ENCODE results near the gene CCDC102A.
A peak's percentile ranks its signal among the peaks of the same experiment; 100 is the strongest.

The CCDC102A gene

DNA sequence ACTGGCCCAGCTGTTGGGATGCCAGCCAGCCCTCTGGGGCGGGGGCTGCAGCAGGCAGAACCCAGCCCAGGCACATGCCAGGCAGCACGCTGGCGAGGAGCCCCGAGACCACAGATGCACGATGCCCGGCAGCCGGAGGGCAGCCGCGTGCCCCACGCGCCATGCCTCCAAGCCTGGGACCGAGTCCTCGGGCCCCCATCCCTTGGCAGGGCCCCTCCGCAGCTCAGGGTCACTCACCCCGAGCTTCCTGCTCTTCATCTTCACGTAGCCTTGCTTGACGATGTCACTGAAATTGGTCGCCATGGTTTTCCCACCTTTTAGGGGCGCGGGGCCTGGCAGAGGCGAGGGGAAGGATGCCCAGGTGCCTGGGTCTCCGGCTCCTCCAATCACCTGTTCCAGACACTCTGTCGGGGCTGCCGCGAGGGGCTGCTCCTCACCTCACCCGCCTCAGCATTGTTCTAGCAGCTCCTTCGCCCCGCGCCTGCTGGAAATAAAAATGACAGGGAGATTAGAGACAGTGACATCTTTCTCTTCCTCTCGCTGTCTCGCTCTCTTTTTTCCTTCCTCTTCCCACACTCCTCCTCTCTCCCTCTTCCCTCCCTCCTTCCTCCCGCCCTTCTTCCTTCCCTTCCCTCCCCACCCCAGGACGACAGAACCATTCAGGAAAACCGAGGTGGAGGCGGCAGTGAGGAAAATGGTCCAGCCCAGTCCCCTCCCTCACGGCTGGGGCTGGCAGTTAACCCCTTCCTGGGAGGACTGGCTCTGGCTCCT is 57.0 kb downstream of the CCDC102A start:
- H3K4me1 ChIP-seq (ENCODE audit: control insufficient read depth, insufficient read depth, low read length, poor library complexity, severe bottlenecking), result peaks cover 10% of the 10 kb centered on the region
- H3K4me3 ChIP-seq (ENCODE audit: insufficient read depth, low read depth, low read length, poor library complexity, severe bottlenecking), result no peak overlapping the region
- no peak overlapping the region for H3K27ac ChIP-seq (ENCODE audit: insufficient read depth, low read length, poor library complexity, severe bottlenecking)
- no peaks in the 10 kb centered on the region for H3K9me3 ChIP-seq (ENCODE audit: control insufficient read depth, low read length)
- no peaks in the 10 kb centered on the region for H3K27me3 ChIP-seq (replicated peaks; ENCODE audit: control insufficient read depth, insufficient read depth, low read length, poor library complexity, severe bottlenecking)
- no peaks in the 10 kb centered on the region for H3K36me3 ChIP-seq (ENCODE audit: control insufficient read depth, insufficient read depth, low read length)
- no peak for DNase-seq

DNA sequence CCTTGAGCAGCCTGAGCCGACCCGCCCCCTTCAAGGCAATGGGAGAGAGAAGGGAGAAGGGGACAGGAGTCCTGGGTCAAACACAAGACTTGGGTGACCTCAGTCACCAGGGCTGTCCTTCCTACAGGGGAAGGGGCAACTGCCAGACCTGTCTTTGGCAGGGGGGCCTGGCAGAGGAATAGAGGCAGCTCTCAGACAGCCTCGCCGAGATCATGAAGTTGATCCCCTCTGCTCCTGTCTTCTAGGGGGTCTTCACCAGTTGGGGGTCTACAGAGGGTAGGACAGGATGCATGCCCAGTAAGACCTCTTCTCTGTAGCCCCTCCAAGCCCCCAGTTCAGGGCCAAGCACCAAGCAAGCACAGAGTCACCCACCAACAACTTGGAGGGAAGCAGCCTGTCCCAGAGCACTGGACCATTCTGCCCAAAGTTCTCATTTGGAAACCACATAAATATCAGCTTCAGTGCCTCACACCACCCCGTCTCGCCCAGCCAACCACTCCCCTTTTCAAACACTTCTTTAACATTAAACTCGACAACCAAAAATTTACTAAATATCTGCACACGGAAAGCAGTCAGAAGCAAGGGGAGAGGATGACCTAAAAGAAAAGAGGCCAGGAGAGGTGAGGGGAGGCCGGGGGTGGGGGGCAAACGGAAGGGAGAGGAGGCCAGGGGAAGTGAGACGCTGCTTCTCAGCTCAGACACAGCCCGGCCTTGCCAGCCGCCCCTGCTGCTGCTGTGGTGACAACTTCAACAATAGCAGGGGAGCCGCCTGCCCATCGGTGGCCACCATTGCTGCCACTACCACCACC is 57.8 kb downstream of the CCDC102A start:
- Histone ChIP-seq H3K27me3 (replicated peaks; ENCODE audit: control insufficient read depth, insufficient read depth, low read length, poor library complexity, severe bottlenecking) (no peaks in the 10 kb centered on the region), H3K9me3 (ENCODE audit: control insufficient read depth, low read length) (no peaks in the 10 kb centered on the region), H3K4me3 (ENCODE audit: insufficient read depth, low read depth, low read length, poor library complexity, severe bottlenecking) (no peak overlapping the region), H3K36me3 (ENCODE audit: control insufficient read depth, insufficient read depth, low read length) (no peaks in the 10 kb centered on the region), H3K4me1 (ENCODE audit: control insufficient read depth, insufficient read depth, low read length, poor library complexity, severe bottlenecking) (peaks cover 10% of the 10 kb centered on the region), H3K27ac (ENCODE audit: insufficient read depth, low read length, poor library complexity, severe bottlenecking) (no peak overlapping the region)
- DNase-seq, result no peak

DNA sequence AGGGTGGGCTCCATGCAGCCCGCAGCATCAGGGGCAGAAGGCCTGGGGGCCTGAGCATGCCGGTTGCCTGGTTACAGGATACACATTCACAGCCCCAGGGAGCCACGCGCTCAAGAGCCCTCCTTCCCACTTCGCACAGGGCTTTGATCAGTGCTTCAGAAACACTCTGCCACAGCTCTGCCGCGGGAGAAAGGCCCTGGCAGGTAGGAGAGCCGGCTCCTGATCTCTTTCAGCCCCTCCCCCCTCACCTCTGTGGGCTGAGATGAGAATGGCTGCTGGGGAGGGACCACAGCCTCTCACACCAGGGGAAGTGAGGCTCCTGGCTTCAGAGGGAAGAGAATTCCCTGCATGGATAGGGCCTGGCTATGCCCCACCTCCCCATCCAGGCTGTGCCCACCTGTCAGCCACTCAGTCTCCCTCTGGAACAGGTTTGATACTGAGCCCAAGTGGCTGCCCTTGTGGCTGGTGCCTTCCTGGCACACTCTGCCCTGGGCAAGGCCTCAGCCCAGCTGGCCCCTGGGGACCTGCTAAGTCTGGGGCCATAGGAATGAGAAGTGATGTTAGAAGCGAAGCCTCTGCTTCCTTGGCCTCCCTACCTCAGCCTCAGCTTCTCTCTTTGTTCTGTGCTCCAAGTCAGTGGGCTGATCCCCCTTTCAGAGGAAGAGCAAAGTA is 58.7 kb downstream of the CCDC102A start:
- peaks cover 10% of the 10 kb centered on the region for H3K4me1 ChIP-seq (ENCODE audit: control insufficient read depth, insufficient read depth, low read length, poor library complexity, severe bottlenecking)
- H3K27me3 ChIP-seq (replicated peaks; ENCODE audit: control insufficient read depth, insufficient read depth, low read length, poor library complexity, severe bottlenecking), result no peaks in the 10 kb centered on the region
- H3K27ac ChIP-seq (ENCODE audit: insufficient read depth, low read length, poor library complexity, severe bottlenecking), result no peak overlapping the region
- no peak for DNase-seq
- H3K36me3 ChIP-seq (ENCODE audit: control insufficient read depth, insufficient read depth, low read length), result peaks cover 1% of the 10 kb centered on the region
- no peak overlapping the region for H3K4me3 ChIP-seq (ENCODE audit: insufficient read depth, low read depth, low read length, poor library complexity, severe bottlenecking)
- no peaks in the 10 kb centered on the region for H3K9me3 ChIP-seq (ENCODE audit: control insufficient read depth, low read length)

DNA sequence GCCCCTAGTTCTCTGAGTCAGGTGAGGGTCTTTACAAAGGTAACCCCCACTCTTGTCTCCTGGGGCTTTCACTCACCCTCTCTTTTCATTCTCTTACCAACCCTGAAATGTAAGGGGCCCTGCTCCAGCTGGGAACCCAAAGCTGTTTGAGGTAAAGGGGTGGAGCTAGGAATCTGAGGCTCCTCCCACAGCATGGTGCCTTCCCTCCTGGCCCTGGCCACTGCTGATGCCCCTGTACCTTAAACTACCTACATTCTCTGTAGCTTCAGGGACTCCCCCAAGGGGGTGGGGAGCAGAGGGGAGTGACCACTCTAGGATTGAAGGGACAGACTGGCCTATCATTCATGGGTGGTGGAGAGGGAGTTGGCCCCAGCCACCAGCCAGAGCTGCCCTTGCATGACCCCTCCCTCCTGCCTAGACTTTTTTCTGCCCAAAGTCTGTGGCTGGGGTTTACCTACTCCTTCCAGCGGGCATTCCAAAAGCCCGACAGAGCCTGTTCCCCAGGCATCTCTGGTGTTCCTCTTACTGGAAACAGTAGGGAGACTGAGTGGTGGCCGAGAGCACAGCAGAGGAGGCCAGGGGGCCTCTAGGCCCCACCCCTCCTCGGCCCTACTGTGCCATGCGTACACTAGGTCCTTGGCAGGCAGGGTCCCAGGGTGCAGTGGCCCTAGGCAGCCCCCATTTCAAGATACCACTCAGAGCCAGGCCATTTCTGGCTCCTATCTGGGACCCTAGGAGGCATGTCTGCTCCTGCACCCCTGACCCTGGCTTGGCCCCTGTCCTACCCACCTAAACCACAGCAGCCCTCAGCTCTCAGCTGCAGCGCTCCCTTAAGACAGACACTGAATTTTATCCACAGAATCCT is 59.6 kb downstream of the CCDC102A start:
- peaks cover 10% of the 10 kb centered on the region for H3K4me1 ChIP-seq (ENCODE audit: control insufficient read depth, insufficient read depth, low read length, poor library complexity, severe bottlenecking)
- no peak overlapping the region for H3K27ac ChIP-seq (ENCODE audit: insufficient read depth, low read length, poor library complexity, severe bottlenecking)
- H3K36me3 ChIP-seq (ENCODE audit: control insufficient read depth, insufficient read depth, low read length), result peaks cover 10% of the 10 kb centered on the region
- DNase-seq, result no peak
- H3K27me3 ChIP-seq (replicated peaks; ENCODE audit: control insufficient read depth, insufficient read depth, low read length, poor library complexity, severe bottlenecking), result no peaks in the 10 kb centered on the region
- no peak overlapping the region for H3K4me3 ChIP-seq (ENCODE audit: insufficient read depth, low read depth, low read length, poor library complexity, severe bottlenecking)
- no peaks in the 10 kb centered on the region for H3K9me3 ChIP-seq (ENCODE audit: control insufficient read depth, low read length)

DNA sequence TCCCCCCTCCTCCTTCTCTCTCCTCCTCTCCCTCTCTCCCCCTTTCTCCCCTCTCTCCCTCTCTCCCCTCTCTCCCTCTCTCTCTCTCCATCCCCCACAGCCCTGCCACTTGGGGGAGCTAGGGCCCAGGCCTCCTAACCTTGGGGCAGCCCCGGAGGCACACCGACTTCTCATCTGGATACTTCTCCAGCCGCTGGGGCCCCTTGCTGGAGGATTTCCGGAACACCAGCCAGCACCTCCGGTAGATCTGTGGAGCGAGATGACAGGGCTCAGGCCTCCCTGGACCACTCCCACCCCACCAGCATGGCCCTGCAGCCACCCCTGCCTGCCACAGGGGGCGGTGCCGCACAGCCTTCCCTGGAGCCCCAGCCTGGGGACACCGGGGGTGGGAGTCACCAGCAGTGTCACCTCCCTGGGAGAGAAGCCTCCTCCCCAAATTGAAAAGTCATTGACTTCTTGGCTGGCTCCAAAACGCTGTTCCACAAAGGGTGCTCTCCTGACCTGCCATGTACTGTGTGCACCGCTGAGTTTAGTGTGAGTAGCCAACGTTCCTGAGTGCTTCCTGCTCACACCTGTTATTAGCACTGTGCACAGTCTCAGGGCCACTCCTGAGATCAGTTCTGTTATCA is 60.5 kb downstream of the CCDC102A start:
- Histone ChIP-seq H3K27ac (ENCODE audit: insufficient read depth, low read length, poor library complexity, severe bottlenecking) (peak overlapping the region; percentile 25), H3K4me1 (ENCODE audit: control insufficient read depth, insufficient read depth, low read length, poor library complexity, severe bottlenecking) (peaks cover 10% of the 10 kb centered on the region), H3K36me3 (ENCODE audit: control insufficient read depth, insufficient read depth, low read length) (peaks cover 18% of the 10 kb centered on the region), H3K9me3 (ENCODE audit: control insufficient read depth, low read length) (no peaks in the 10 kb centered on the region), H3K4me3 (ENCODE audit: insufficient read depth, low read depth, low read length, poor library complexity, severe bottlenecking) (no peak overlapping the region), H3K27me3 (replicated peaks; ENCODE audit: control insufficient read depth, insufficient read depth, low read length, poor library complexity, severe bottlenecking) (no peaks in the 10 kb centered on the region)
- peak; percentile 51 to 64 (median 54) for DNase-seq

DNA sequence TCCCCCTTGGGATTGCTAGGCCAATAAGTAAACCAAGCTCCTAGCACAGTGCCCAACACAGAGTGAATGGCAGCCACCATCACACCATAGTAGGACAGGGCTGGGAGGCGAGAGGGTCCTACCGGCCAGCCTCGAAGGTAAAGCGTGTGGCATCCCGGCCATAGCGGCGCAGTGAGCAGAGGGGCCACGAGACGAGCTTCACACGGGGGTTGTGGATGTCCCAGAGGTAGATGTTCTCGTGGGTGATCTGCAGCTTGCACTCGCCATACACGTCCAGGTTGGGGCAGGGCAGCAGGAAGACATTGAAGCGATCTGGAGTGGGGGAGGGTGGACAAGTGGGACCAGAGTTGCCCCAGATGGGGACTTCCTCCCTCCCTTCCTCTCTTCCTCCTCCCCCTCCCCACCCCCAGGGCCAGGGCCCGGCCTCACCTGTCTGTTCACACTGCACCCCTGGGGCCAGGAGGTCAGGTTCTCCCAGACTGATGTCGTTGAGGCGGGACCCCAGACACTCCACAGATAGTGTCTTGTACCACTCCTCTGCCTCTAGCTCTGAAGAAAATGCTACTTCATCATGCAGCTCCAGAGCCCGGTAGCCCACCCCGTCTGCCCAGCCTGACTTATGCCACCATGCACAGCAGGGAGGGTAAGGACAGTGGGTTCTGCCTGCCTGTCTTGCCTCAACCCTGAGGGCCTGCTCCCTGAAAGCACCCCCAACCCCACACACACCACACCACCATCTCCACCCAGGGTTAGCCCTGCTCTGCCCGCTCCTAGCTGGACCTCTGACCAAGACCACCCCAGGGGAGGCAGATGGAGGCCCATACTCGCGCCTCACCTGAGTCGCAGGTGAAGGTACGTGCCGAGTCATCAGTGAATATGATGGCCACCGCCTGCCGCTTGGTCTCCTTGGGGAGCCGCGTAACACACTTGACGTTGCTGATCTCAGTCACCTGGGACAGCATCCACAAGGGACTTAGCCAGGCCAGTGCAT is 61.4 kb downstream of the CCDC102A start:
- Histone ChIP-seq H3K27ac (ENCODE audit: insufficient read depth, low read length, poor library complexity, severe bottlenecking) (peak overlapping the region; percentile 25), H3K4me1 (ENCODE audit: control insufficient read depth, insufficient read depth, low read length, poor library complexity, severe bottlenecking) (peaks cover 10% of the 10 kb centered on the region), H3K4me3 (ENCODE audit: insufficient read depth, low read depth, low read length, poor library complexity, severe bottlenecking) (no peak overlapping the region), H3K36me3 (ENCODE audit: control insufficient read depth, insufficient read depth, low read length) (peaks cover 27% of the 10 kb centered on the region), H3K9me3 (ENCODE audit: control insufficient read depth, low read length) (no peaks in the 10 kb centered on the region), H3K27me3 (replicated peaks; ENCODE audit: control insufficient read depth, insufficient read depth, low read length, poor library complexity, severe bottlenecking) (no peaks in the 10 kb centered on the region)
- DNase-seq, result no peak

DNA sequence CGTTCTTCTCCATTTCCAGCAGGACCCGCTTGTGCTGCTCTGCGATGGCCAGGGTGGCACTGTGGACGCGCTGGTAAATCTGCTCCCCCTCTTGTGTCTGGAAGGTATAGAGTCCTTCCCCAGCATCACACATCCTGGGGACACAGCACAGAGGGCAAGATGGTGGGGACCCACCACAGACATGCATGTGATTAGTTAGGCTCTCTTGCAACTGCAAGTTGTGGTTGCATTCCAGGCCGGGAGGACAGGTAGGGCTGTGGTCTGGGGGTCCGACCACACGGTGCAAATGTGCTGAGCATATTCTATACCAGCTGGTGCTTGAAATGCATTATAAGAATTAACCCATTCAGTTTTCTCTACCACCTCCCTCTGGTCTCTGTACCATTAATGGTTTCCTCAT is 62.5 kb downstream of the CCDC102A start:
- Histone ChIP-seq H3K27ac (ENCODE audit: insufficient read depth, low read length, poor library complexity, severe bottlenecking) (peak overlapping the region; percentile 6), H3K4me3 (ENCODE audit: insufficient read depth, low read depth, low read length, poor library complexity, severe bottlenecking) (no peak overlapping the region), H3K27me3 (replicated peaks; ENCODE audit: control insufficient read depth, insufficient read depth, low read length, poor library complexity, severe bottlenecking) (no peaks in the 10 kb centered on the region), H3K9me3 (ENCODE audit: control insufficient read depth, low read length) (no peaks in the 10 kb centered on the region), H3K4me1 (ENCODE audit: control insufficient read depth, insufficient read depth, low read length, poor library complexity, severe bottlenecking) (peaks cover 10% of the 10 kb centered on the region), H3K36me3 (ENCODE audit: control insufficient read depth, insufficient read depth, low read length) (peaks cover 38% of the 10 kb centered on the region)
- no peak for DNase-seq

DNA sequence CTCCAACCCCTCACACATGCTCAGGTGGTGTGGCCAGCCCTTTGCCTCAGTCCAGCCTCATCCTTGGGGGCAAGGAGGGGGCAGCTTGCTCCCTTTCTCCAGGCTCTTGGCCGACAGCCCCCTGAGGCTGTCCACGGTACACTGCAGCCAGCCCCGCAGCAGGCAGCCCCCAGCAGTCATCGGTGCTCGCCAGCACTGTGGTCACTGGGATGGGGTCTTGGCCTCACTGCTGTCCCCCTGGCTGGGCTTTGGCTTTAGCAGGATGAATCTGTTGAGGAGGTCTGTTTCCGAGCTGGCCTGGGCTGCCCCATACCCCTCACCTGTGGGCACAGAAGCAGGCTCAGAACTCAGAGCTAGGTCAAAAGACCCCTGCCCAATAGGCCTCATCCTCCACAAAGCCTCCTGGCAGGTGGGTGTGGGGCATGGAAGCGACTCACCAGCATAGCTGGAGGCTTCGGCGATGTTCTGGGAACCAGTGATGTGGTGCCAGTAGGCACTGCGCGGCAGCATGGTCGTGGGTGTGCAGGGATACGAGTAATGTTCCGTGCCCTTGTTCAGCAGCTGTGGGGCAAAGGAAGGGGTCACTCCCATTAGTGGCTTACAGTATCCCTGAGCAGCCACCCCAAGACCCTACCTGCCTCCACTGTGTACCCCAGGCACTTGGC is 63.1 kb downstream of the CCDC102A start:
- H3K9me3 ChIP-seq (ENCODE audit: control insufficient read depth, low read length), result no peaks in the 10 kb centered on the region
- H3K27me3 ChIP-seq (replicated peaks; ENCODE audit: control insufficient read depth, insufficient read depth, low read length, poor library complexity, severe bottlenecking), result no peaks in the 10 kb centered on the region
- peaks cover 10% of the 10 kb centered on the region for H3K4me1 ChIP-seq (ENCODE audit: control insufficient read depth, insufficient read depth, low read length, poor library complexity, severe bottlenecking)
- H3K4me3 ChIP-seq (ENCODE audit: insufficient read depth, low read depth, low read length, poor library complexity, severe bottlenecking), result no peak overlapping the region
- H3K36me3 ChIP-seq (ENCODE audit: control insufficient read depth, insufficient read depth, low read length), result peaks cover 44% of the 10 kb centered on the region
- H3K27ac ChIP-seq (ENCODE audit: insufficient read depth, low read length, poor library complexity, severe bottlenecking), result no peak overlapping the region
- DNase-seq, result no peak

Measured in effector memory CD4-positive, alpha-beta T cell (primary cell).